Activated T-cell treated with anti-CD3 and anti-CD28 coated beads, Interleukin-2, amount 50 U/mL, for 1 hour (primary cell): ENCODE measurements around the gene CD200R1L.

Experiments
- DNase-seq: peaks from one replicate; pipeline ENCODE4 v3.0.0-alpha.2; 2020

CD200R1L gene

GRCh38 chr3:112817797-112818196 lies 28.9 kb downstream of the CD200R1L start:
- DNase-seq = no peak

DNA sequence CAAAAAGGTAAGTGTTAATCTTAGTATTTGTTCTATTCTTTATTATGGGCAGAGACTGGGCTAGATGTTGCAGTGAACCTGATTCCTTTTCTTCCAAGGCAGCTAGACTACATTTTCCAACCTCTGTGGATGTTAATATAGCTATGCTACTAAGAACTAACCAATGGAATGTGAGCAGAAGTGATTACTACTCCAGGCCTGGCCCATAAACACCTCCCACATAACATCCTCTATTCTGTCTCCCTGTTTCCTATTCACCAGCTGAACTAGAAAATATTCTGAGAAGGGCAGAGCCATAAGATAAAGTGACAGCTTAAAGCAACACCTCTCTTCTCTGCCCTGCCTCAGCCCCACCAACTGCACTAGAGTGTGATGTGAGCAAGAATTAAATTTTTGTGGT lies 29.4 kb downstream of the CD200R1L start:
- no peak for DNase-seq

DNA sequence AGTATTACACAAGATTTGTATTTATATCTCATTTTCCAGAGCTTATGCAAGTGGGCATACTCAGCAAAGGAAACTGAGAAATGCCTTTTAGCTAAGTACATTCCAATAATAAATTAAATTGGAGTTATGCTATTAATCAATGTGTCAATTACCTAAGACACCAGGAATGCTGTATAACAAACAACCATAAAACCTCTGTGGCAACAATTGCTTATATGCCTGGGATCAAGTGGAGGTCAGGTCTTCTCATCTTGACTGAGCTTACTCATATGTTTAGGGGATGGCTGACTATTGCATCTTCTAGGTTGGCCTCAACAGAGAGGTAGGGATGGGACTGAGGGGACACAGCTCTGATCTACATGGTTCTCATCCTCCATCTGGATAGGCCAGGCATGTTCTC lies 30.7 kb downstream of the CD200R1L start:
- DNase-seq = no peak

GRCh38 chr3:112814266-112814665 lies 32.4 kb downstream of the CD200R1L start:
- DNase-seq = no peak

GRCh38 chr3:112813723-112814171 lies 32.9 kb downstream of the CD200R1L start:
- no peak for DNase-seq

GRCh38 chr3:112813016-112813415 lies 33.6 kb downstream of the CD200R1L start:
- DNase-seq = no peak

DNA sequence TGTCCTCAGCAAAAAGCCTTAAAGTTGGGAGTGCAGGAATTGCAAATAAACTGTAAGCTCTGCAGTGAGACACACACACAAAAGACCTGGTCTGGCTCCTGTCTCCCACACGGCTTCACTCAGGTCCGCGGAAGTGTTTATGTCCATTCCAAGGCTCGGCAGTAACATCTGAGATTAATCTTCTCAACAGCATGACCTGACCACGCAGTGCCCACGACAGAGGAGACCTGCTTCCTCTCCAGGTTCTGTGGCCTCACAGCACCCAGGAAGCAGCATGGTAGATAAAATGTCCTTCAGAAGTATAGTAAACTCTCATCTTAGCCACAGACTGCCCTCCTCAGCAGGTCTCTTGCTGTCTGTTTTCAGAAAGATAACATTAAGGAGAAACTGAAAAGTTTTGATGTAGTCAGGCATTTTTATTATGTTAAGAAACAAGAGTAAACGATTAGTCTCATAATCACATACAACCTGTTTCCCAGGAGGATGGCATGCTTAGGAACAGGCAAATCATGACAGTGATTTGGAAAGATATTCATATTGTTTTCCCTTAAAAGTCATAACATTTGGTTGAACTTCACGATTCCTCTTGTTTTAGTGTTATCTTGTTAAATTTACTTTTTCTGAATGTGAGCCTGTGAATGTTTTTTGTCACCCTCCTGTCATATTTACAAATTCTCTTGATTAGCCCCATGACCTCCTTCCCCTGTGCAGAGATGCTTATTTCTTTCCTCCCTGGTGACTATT lies 34.6 kb downstream of the CD200R1L start:
- no peak for DNase-seq

DNA sequence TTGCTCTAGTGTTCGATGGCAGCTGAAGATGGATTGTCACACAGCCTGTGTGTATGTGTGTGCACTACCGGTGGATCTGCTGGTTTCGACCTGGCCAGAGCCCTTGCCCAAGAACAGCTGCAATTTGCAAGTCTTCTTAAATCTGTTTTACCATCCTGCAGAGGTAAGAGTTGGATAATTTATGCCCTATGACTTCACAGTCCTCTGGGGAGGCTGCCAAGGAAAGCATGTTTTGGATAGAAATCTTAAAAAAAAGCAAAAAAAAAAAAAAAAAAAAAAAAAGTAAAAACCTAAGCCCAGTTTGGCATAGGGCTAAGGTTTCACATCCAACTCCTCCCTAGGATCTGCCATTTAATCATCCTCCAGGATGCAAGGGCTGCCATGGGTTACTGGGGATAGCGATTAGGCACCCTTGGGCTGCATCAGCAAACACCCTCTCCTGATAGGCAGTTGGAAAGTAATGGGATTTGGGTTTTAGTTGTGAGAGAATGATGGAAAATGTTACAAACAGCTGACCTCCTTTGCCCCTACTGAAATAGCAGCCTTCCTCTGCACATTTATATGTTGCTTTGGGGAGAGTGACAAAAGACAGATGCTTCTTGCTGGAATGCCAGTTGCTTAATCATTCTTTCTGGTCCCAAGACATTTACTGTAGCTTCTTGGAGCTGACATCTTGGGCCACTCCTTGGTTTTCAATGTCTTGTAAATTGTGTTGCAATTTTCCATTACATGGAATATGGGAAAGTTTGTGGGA lies 35.4 kb downstream of the CD200R1L start:
- DNase-seq = no peak

GRCh38 chr3:112810561-112810960 lies 36.1 kb downstream of the CD200R1L start:
- DNase-seq = no peak

DNA sequence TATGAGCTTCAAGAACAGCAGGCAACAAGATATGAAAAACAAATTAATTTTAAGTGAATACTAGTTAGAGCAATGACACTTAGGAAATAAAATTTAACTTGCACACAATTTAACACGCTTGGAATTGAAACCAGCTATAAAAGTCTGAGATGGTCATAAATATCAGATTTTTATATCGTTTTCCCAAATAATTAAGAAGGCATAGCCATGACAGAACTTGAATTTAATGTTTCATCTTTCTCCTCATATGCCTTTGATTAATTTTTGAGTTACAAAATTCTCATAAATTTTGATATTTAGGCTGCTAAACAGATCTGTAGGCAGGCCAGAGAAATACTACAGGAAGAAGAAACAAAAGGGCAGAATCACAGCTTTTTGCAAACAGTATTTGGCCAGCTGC lies 38.5 kb downstream of the CD200R1L start:
- DNase-seq = no peak

DNA sequence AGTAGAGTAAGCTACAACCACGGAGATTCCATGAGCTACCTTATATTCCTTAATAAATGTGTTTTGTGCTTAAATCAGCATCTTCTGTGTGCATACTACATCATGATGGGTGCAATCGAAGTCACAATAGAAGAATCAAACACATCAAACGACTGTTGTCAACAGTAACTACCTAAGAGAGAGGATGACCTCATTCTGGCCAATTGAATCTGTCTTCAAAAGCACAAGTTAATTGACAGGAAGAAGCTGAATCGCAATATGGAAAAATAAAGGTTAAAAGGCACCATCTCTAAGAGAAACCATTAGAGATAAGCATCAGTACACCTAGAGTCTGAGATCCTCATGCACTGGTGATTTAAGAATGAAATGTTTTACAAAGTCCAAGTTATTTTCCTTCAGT lies 39.0 kb downstream of the CD200R1L start:
- no peak for DNase-seq

DNA sequence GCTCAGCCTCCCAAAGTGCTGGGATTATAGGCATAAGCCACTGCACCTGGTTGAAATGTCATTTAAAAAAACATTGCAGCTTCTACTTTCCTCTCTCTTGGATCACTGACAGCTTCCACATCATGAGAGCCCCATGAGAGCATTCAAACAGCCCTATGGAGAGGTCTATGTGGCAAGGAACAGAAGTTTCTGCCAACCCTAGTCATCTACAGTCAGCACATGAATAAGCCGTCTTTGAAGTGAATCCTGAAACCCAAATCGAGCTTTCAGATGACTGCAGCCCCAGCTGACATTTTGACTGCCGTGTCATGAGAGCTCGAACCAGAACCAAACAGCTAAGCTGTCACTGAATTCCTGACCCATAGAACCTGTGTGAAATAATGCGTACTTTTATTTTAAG lies 39.8 kb downstream of the CD200R1L start:
- DNase-seq = no peak

GRCh38 chr3:112805126-112805525 lies 41.5 kb downstream of the CD200R1L start:
- no peak for DNase-seq

DNA sequence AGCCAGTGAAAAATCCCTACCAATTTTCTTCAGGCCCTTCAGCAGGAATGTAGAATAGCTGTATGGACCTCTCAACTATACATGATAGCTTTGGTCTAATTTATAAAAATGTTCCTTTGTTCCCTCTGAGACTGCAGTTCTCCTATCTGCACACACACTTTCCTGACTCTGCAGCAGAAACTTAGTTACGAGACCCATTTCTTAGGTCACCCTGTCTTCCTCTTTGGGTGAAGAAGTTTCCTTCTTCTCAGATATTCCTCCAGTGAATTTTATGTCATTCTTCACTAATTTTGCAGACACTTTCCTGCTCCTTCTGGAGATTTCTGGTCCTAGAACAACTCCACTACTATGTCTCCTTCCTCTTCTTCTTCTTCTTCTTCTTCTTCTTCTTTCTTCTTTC lies 42.6 kb downstream of the CD200R1L start:
- no peak for DNase-seq

- no peak for DNase-seq
These were observed 43.2 kb downstream of the CD200R1L start for GRCh38 chr3:112803467-112803866.

DNA sequence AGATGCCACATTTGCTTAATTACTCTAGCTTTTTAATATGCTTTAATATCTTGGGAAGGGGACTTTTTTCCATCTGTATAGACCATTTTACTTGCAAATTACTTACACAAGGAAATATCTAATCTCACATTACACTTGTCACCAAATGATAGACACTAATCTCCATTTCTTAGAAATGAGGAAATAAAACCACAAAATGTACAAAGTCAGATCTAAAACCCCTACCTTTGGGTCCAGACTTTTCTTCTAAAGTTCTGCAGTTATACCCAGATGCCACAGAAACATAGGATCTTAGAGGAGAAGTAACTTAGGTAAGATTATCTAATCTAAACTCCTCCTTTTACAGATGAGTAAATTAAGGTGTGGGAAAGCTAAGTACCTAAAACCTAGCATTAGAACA lies 44.3 kb downstream of the CD200R1L start:
- DNase-seq = no peak

- DNase-seq = no peak
These were observed 46.7 kb downstream of the CD200R1L start for GRCh38 chr3:112799946-112800345.

GRCh38 chr3:112794622-112795172 lies 52.0 kb downstream of the CD200R1L start:
- DNase-seq = no peak

GRCh38 chr3:112793326-112794081 lies 53.2 kb downstream of the CD200R1L start:
- no peak for DNase-seq

DNA sequence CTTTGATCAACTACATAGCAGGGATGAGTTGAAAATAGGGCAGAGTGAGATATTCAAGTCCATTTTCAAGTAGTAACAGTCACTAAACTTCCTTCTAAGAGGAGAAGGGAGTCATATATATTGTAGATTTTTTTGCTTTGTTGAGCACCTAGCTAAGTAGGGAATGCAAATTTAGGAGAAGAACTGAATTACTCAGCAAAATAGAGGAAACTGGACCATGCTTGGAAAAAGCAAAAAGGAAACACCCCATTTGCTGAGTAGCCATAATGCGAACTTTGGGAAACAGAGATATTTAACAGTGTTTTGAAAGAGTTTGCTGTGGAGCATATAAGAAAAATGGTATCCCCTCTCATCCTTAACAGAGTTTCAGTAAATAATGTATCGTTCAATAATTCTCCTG lies 54.9 kb downstream of the CD200R1L start:
- no peak for DNase-seq

DNA sequence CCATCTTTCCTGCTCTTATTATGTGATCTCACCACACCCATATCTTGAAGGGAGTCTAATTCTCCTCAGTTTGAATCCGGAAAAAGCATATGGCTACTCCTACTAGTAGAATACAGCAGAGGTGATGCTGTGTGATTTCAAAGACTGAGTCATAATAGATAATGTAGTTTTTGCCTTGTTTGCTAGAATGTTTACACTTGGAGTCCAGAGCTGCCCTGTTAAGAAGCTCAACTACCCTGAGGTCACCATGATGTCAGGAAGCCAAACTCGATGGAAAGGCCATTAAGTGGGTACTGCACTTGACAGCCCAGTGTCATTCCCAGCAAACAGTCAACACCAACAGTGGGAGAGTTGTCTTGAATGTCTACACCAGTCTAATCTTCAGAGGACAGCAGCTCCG lies 56.9 kb downstream of the CD200R1L start:
- DNase-seq = no peak

DNA sequence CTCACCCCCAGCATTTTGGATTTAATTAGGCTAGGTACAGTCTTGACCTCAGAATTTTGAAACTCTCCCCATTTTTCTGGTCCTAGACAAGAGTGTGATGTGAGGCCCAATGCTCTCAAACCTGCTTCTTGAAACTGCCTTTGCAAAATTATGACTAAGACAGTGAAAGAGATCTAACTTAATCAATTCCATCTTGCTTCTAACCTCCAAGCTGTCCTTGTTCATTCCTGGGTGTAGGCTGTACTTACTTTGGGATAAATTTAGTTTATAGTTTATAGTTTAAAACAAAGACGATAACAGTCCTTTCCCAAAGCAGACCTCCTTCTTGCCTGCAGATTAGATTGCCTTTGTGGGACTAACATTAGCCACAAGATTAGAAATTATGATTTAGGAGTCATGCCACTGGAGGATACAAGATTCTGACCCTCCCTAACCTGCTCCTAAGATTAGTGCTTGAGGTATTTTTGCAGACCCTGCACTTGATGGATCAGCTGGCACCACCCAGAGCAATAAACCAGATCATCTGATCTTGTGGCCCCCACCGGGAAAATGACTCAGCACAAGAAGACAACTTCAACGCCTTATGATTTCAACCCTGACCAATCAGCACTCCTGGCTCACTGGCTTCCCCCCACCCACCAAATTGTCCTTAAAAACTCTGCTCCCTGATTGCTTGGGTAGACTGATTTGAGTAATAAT lies 59.6 kb downstream of the CD200R1L start:
- DNase-seq = no peak
